HUES6 (cell line): Measurements from ENCODE around the gene TMEM174.

Source experiments
- H3K27ac ChIP-seq: 2 replicates; pipeline ENCODE4 v1.7.0; 2013; ENCODE audit warnings: low read depth, mild to moderate bottlenecking, low read length, inconsistent platforms
- H3K27me3 ChIP-seq: 2 replicates; pipeline ENCODE4 v1.6.1; 2013; ENCODE audit warnings: low read length; ENCODE audit not compliant: control insufficient read depth, insufficient read depth
- H3K36me3 ChIP-seq: 2 replicates; pipeline ENCODE4 v1.6.1; 2013; ENCODE audit warnings: low read length; ENCODE audit not compliant: control insufficient read depth, insufficient read depth
- H3K4me1 ChIP-seq: 2 replicates; pipeline ENCODE4 v1.6.1; 2013; ENCODE audit warnings: low read length; ENCODE audit not compliant: control insufficient read depth, insufficient read depth
- H3K4me3 ChIP-seq: 2 replicates; pipeline ENCODE4 v1.5.1; 2013; ENCODE audit warnings: low read depth, low read length
- H3K9ac ChIP-seq: one replicate; pipeline ENCODE4 v1.6.1; 2013; ENCODE audit warnings: mild to moderate bottlenecking, low read length
- H3K9me3 ChIP-seq: 2 replicates; pipeline ENCODE4 v1.6.1; 2013; ENCODE audit warnings: low read depth, low read length; ENCODE audit not compliant: control insufficient read depth, insufficient read depth

Gene TMEM174

GRCh38 chr5:73172951-73173350 lies at the start of gene TMEM174:
Gene TMEM174 (plus strand): TSS chr5:73173193. CDS start chr5:73173244, 51 bp downstream.
- no peaks in the 10 kb centered on the region; the same call in 1 of the 2 replicates for H3K4me1 ChIP-seq
- no peaks in the 10 kb centered on the region for H3K36me3 ChIP-seq
- no peak within 1 kb of the TSS for H3K27ac ChIP-seq
- no peak within 1 kb of the TSS for H3K9ac ChIP-seq
- no peaks in the 10 kb centered on the region for H3K27me3 ChIP-seq
- H3K9me3 ChIP-seq: no peaks in the 10 kb centered on the region
- H3K4me3 ChIP-seq: no peak within 1 kb of the TSS

GRCh38 chr5:73125289-73125688 lies 47.7 kb upstream of the TMEM174 start:
- no peak overlapping the region for H3K27ac ChIP-seq
- no peaks in the 10 kb centered on the region for H3K36me3 ChIP-seq
- H3K4me1 ChIP-seq: peaks cover 11% of the 10 kb centered on the region; the same call in 1 of the 2 replicates
- no peak overlapping the region for H3K9ac ChIP-seq
- H3K27me3 ChIP-seq: peaks cover 32% of the 10 kb centered on the region
- H3K4me3 ChIP-seq: no peak overlapping the region
- H3K9me3 ChIP-seq: no peaks in the 10 kb centered on the region

- H3K9me3 ChIP-seq: no peaks in the 10 kb centered on the region
- no peak overlapping the region for H3K4me3 ChIP-seq
- peaks cover 13% of the 10 kb centered on the region for H3K4me1 ChIP-seq
- no peak overlapping the region for H3K27ac ChIP-seq
- H3K36me3 ChIP-seq: no peaks in the 10 kb centered on the region
- no peak overlapping the region for H3K9ac ChIP-seq
- H3K27me3 ChIP-seq: peaks cover 21% of the 10 kb centered on the region
Measured at GRCh38 chr5:73126381-73126780, 46.6 kb upstream of the TMEM174 start.

GRCh38 chr5:73126957-73127356 lies 46.0 kb upstream of the TMEM174 start:
- H3K27me3 ChIP-seq: peaks cover 16% of the 10 kb centered on the region
- no peak overlapping the region for H3K27ac ChIP-seq
- H3K4me3 ChIP-seq: no peak overlapping the region
- H3K36me3 ChIP-seq: no peaks in the 10 kb centered on the region
- peaks cover 13% of the 10 kb centered on the region for H3K4me1 ChIP-seq
- H3K9ac ChIP-seq: no peak overlapping the region
- H3K9me3 ChIP-seq: no peaks in the 10 kb centered on the region

GRCh38 chr5:73129143-73129542 lies 43.9 kb upstream of the TMEM174 start:
- H3K9me3 ChIP-seq: no peaks in the 10 kb centered on the region
- H3K27ac ChIP-seq: no peak overlapping the region
- 0 out of 2 replicates have a peak, but pooled peaks cover under 1% of the 10 kb centered on the region for H3K27me3 ChIP-seq
- H3K9ac ChIP-seq: no peak overlapping the region
- no peak overlapping the region for H3K4me3 ChIP-seq
- peaks cover 10% of the 10 kb centered on the region for H3K4me1 ChIP-seq
- H3K36me3 ChIP-seq: no peaks in the 10 kb centered on the region

GRCh38 chr5:73130811-73131210 lies 42.2 kb upstream of the TMEM174 start:
- no peak overlapping the region for H3K4me3 ChIP-seq
- peaks cover 18% of the 10 kb centered on the region for H3K4me1 ChIP-seq
- H3K27ac ChIP-seq: no peak overlapping the region
- H3K9ac ChIP-seq: no peak overlapping the region
- H3K36me3 ChIP-seq: no peaks in the 10 kb centered on the region
- H3K9me3 ChIP-seq: no peaks in the 10 kb centered on the region
- H3K27me3 ChIP-seq: no peaks in the 10 kb centered on the region

GRCh38 chr5:73131711-73132425 lies 41.1 kb upstream of the TMEM174 start:
- H3K27ac ChIP-seq: no peak overlapping the region
- H3K4me1 ChIP-seq: peaks cover 28% of the 10 kb centered on the region
- no peak overlapping the region for H3K9ac ChIP-seq
- H3K9me3 ChIP-seq: no peaks in the 10 kb centered on the region
- H3K4me3 ChIP-seq: no peak overlapping the region
- 0 out of 2 replicates have a peak, but pooled peaks cover 1% of the 10 kb centered on the region for H3K27me3 ChIP-seq
- H3K36me3 ChIP-seq: no peaks in the 10 kb centered on the region

- no peak overlapping the region for H3K9ac ChIP-seq
- H3K36me3 ChIP-seq: no peaks in the 10 kb centered on the region
- no peak overlapping the region for H3K4me3 ChIP-seq
- H3K27ac ChIP-seq: no peak overlapping the region
- H3K27me3 ChIP-seq: 0 out of 2 replicates have a peak, but pooled peaks cover 3% of the 10 kb centered on the region
- H3K4me1 ChIP-seq: peaks cover 28% of the 10 kb centered on the region
- no peaks in the 10 kb centered on the region for H3K9me3 ChIP-seq
Measured at GRCh38 chr5:73132759-73133158, 40.2 kb upstream of the TMEM174 start.

GRCh38 chr5:73135021-73135420 lies 38.0 kb upstream of the TMEM174 start:
- H3K27ac ChIP-seq: no peak overlapping the region
- no peak overlapping the region for H3K9ac ChIP-seq
- 0 out of 2 replicates have a peak, but pooled peaks cover 3% of the 10 kb centered on the region for H3K27me3 ChIP-seq
- no peaks in the 10 kb centered on the region for H3K36me3 ChIP-seq
- no peaks in the 10 kb centered on the region for H3K9me3 ChIP-seq
- H3K4me1 ChIP-seq: peaks cover 28% of the 10 kb centered on the region
- no peak overlapping the region for H3K4me3 ChIP-seq

GRCh38 chr5:73135429-73136054 lies 37.5 kb upstream of the TMEM174 start:
- Histone ChIP-seq H3K27ac (no peak overlapping the region), H3K36me3 (no peaks in the 10 kb centered on the region), H3K9ac (no peak overlapping the region), H3K4me1 (peaks cover 24% of the 10 kb centered on the region), H3K9me3 (no peaks in the 10 kb centered on the region), H3K27me3 (0 out of 2 replicates have a peak, but pooled peaks cover 3% of the 10 kb centered on the region), H3K4me3 (no peak overlapping the region)

GRCh38 chr5:73136055-73136562 lies 36.9 kb upstream of the TMEM174 start:
- Histone ChIP-seq H3K27ac (no peak overlapping the region), H3K9me3 (no peaks in the 10 kb centered on the region), H3K36me3 (no peaks in the 10 kb centered on the region), H3K9ac (no peak overlapping the region), H3K27me3 (0 out of 2 replicates have a peak, but pooled peaks cover 3% of the 10 kb centered on the region), H3K4me3 (no peak overlapping the region), H3K4me1 (peaks cover 18% of the 10 kb centered on the region)
